GM21515 (cell line): ENCODE results near the gene CASK.

Experiments
- ATAC-seq: cut with Tn5 transposase; IDR thresholded peaks from one replicate; pipeline ENCODE4 v1.9.1; 2021; ENCODE audit not compliant: unreplicated experiment

The CASK gene

DNA sequence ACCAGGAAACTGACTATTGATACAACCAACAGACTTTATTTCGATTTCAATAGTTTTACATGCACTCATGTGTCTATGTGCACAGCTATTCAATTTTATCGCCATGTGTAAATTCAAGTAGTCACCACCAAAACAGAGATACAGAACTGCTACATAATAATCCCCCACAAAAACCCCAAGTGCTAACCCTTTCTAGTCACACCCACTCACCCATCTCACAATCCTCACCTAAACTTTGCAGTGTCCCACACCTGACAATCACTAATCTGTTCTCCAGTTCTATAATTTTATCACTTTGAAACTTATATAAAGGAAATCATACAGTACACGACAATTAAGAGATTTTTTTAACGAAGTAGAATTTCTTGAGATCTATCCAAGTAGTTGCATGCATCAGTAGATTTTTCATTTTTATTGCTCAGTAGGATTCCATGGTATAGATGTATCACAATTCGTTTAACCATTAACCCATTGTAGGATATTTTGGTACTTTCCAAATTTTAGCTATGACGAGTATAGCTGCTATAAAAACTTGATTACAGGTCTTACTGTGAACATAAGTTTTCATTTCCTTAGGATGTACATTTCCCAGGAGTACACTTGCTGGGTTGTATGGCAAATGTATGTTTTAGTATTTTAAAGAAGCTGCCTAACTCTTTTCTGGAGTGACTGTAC, 85.9 kb downstream of the CASK start:
- ATAC-seq = no peak

DNA sequence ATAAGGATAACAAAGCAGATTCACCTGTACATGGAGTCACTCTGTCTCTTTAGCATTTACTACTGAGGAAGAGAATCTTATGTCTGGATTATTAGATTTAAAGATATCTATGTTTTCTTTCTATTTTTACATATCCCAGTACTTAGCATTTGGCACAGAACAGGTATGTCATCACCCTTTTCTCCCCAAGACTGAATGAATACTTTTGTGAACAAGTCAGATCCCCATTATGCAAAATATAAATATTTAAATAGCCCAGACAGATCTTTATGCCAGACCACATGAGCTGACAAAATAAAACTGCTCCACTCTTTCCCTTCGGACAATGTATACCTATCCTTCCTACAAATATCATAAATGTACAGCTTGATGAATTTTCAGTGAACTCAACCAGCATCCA, 94.5 kb downstream of the CASK start:
- ATAC-seq = no peak

DNA sequence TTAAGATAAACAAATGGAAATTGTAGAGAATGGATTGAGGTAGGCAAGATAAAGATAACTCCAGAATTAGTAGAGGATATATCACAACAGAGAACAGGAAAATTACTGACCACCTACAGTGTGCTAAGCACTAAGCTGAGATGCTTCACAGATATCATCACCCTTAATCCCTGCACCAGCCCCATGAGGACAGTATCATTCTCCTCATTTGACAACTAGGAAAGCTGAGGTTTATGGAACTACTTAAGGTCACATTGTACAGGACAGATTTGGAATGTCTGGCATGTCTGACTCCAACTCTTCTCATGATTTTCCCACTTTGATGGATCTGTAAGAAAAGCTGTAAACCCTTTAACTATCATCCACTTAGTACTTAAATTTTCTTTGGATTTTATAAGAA, 95.5 kb downstream of the CASK start:
- no peak for ATAC-seq

DNA sequence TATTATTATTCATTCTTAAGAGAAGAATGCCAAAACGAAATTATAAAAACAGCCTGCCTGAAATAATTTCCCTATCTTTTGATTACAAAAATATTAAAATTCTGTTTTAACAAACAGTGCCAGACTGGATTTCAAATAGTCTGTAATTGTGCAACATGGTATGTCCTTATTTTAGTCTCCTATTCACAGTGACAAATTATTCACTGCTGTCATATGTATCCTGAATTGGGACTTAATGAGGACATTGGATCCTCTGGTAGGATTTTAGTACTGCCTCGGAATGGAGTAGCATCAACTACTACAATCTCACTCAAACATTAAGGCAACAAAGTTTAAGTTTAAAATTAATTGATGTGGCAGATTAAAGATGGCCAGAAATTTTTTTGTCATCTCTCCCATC, 97.6 kb downstream of the CASK start:
- ATAC-seq = no peak

DNA sequence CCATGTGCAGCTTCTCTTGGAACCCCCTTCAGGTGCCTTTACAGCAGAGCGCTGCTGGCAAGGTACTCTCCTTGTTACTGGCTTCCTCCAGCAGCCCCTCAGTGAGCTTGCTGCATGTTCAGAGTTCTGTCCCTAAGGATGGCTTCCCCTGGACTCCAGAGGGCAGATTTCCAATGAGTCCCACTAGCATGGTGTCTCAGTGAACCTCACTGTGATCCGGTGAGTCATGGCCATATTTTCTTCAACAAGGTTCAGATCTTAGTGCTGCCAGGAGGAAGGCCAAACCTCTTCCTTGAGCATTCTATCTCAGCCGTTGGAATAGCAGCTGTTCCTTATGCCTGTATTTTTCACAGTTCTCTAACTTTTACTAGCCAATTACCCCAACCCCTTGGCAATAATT, 98.8 kb downstream of the CASK start:
- no peak for ATAC-seq

DNA sequence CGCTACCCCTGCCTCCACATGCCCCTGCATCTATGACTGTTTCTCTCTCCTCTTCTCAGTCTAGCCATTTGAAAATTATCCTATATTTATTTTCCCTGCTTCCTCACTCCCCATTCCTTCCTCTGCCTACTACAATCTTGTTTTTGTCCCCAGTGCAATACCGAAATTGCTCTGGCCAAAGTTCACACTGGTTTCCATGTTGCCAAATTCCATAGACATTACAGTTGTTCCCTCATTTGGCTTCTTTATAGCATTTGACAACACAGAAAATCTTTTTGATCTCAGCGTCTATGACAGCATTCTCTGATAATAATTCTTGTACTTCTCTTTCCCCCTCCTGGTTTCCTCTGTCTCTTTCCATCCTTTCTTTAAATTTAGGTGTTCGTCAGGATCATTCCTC, 100.0 kb downstream of the CASK start:
- ATAC-seq = no peak

DNA sequence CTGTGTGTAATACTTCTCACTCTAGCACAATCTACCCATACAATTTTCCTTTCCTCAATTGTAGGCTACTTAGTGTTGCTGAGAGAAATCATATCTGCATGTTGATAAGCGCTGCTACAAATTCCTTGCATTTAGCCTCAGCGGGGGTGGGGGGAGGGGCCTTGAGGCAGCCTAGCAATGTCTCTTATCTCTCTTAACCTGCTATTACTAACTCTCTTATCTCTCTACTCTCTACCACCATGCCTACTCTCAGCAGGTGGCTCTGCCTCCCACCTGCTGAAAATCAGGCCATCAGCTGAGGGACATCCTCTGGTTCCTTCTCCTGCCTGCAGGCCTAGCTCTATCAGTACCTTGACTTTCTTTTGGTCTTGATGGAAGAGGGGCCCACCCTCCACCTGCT, 100.5 kb downstream of the CASK start:
- ATAC-seq = no peak

DNA sequence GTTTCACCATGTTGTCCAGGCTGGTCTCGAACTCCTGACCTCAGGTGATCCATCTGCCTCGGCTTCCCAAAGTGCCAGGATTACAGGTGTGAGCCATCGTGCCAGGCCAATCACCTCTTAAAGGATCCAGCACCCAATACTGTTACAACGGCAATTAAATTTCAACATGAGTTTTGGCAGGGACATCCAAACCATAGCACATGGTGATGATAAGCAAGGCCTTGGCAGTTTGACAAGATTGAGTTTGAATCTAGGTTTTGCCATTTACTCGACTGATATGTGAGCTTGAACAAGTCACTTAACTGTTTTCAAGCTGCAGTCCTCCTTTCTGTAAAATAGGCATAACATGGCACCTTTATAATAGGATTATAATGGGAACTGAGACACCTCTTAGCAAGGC, 115.3 kb downstream of the CASK start:
- ATAC-seq = no peak

DNA sequence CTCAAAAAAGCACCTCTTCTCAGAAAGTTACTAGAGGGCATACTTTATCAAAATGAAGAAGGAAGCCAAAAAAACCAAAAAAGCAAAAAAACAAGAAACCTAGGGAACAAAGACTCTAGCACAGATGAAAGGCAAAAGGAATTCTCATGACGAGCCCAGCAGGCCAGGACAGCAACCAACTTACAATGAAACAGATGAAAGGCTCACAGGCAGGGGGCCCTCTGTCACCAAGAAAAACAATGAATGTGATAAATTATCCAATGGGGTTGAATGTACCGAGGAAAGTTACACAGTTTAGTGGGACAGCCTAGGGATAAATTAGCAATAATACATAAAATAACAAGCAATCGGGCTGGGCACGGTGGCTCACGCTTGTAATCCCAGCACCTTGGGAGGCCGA, 120.4 kb downstream of the CASK start:
- ATAC-seq = no peak

DNA sequence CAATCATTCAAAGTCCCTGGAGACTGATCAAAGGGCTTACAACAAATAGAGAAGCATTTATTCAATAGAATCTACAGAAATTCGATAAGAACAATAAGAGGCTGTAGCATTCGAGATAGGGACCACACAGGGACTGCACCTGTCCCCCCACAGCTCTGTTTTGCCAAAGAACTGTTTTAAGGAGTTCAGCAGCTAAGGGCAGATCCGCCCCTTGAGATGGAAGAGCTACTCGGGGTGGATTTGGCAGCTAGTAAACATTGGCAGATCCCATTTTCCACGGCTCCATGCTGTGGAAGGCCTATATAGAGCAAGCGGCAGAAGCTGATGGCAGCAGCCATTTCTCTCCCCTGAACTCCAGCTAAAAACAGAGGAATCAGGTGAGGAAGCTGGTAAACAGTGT, 123.7 kb downstream of the CASK start:
- no peak for ATAC-seq

DNA sequence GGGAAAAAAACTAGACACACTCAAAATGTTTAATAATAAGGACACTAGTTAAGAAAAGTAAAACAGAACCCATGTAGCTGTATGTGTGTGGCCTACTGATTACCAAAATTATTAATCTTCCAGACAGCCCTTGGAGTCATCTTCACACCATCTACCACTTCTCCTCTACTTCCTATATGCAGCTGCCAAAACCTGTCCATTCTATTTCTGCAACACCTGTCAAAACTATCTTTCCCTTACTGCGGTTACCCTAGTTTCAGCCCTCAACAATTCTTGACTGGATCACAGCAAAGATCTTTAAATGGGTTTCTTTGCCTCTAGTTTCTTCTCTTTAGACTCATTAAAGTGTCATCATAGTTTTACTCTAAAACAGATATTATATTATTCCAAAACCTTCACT, 126.8 kb downstream of the CASK start:
- no peak for ATAC-seq

DNA sequence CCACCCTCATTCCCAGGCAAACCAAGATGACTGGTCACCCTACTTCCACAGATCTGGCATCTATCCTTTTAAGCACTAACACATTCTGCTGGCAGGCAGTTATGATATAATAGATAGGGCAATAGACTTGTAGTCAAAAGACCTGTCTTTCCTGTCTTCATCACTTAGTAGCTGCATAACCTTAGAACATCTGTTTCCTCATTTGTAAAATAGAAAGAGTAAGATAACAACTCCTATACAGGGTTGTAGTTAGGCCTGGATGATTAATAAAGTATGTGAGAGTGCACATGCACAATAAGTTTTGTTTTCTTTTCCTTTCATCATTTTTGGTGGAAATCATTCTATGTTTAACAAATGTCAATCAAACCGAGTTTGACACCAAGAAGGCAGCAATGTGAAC, 127.3 kb downstream of the CASK start:
- ATAC-seq = no peak

DNA sequence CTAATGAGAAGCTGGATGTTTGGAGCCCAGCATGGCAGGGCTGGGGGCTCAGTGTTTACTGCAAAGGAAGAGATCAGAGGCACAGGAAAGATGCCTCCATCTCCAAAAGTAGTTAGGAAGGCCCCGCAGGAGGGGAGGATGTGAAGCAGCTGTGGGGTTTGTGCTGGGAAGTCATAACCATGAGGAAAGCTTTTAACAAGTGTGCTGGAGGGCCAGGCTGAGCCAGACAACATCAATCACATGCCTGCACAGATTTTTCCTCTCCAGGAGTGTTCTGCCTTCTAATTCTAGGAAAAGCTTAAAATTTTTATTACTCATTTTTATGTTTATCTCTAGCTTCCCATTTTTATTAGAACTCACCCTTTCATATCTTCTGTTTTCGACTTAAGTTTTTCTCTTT, 134.0 kb downstream of the CASK start:
- ATAC-seq = no peak

DNA sequence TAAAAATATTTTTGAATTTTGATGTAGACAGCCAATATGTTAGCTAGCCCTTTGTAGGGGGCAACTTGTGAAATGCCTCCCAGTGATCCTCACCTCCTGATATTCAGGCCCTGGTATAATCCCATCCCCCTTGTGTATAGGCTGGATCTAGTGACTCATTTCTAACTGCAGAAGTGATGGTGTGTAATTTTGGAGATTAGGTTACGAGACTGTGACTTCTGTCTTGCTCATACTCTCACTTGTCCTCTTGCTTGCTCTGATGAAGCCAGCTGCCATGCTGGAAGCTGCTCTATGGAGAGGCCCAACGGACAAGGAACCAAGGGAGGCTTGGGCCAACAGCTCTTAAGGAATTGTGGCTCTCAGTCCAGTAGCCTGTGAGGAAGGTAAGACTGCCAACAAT, 137.7 kb downstream of the CASK start:
- no peak for ATAC-seq

DNA sequence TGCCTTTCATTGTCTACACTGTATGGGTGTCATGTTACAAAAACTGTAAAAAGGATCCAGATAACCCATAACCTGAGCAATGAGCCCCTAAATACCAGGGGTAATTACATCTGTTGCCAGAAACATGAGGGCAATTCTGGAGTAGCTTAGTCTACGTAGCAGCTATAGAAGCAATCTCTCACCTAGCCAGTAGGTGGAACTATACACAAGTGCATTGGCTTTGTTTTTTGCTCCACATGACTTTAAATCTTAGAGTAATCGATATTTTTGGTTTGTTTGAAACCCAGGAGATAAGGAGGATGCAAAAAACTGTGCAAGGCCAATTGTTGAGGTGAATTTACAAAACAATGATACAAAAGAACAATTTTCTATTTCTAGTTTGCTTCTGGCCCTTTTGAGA, 141.9 kb downstream of the CASK start:
- no peak for ATAC-seq

DNA sequence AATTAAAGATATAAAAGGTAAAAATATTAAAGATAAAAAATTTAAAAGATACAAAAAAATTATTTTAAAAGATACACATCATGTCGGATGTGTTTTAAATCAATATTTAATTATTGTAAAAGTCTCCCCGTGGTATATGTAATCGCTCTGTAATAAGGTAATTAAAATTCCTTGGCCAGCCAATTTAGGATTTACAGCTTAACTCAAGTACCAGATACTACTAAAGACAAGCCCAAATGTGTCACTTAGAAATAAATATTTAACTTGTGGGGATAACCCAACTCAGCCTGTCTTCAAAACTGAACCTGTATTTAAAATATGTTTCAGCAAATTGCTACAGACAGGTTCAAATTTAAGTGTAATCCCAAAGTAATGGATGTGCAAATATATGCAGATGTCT, 143.4 kb downstream of the CASK start:
- ATAC-seq = no peak

DNA sequence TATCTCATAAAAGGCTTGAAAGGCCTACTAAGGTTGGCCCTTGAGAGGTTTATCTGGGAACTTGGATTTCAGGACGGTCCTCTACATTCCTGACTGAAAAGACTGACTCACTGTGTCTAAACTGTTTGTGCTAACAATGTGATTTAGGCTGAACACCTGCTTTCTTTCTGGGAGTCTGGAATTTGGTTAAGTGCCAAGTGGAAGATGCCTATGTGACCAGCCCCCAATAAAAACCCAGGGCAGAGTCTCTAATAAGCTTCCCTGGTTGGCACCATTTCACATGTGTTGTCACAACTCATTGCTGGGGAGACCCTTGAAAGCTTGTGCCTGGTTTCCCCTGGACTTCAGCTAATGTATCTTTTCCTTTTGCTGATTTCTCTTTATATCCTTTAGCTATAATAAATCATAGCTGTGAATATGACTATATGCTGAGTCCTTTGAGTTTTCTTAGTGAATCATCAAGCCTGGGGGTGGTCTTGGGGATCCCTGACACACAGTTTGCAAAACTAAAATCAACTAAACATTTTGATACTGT, 144.3 kb downstream of the CASK start:
- no peak for ATAC-seq

DNA sequence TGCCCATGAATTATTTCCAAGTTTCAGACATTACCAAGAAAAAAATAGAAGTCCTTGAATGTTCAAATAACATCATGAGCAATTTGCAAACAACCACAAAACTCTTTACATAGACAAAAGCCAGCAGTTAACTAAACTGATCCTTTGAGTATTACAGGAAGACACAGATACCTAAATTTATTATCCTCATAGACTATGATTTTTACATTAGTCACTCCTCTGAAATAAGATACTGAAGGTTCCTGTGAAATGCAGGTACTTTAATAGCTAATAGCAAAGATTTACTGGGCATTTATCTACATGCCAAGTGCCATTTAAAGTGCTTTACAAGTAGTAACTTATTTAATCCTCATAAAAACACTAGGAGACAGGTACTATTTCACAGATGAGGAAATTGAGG, 161.7 kb downstream of the CASK start:
- no peak for ATAC-seq

DNA sequence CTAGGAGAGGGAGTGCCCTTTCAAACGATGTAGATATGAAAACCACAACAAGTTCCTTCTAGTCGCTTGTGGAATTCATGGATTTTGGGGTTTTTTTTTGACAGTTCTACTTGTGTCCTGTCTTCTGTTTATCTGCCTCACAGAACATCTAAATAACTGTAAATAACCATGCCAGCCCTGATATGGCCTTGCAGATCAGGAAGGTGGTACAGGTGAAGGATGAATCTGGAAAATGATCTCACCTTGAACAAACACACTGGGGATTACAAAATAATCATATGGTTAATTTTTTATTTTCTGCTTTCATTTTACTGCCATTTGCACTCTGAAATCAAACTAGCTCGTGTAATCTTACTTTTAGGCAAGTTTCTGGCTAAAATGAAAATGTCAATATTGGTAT, 162.2 kb downstream of the CASK start:
- ATAC-seq = no peak

DNA sequence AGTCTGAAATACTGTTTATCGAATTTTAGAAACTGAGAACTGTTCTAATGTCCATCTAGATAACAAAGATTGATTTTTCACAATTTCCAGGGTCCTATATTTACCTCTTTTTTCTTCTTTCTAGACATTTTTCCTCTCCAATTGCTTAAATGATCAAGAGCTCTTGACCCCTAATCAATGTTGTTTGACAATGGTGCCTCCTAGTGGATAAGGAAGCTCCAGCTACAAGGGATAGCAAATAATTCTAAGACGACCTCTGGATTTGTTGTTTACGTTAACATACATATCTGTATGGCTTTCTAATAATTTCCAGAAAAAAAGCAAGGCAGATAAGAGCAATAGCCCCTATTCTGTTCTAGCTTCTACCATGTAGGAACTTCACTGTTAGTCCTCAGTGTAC, 163.5 kb downstream of the CASK start:
- ATAC-seq = no peak

DNA sequence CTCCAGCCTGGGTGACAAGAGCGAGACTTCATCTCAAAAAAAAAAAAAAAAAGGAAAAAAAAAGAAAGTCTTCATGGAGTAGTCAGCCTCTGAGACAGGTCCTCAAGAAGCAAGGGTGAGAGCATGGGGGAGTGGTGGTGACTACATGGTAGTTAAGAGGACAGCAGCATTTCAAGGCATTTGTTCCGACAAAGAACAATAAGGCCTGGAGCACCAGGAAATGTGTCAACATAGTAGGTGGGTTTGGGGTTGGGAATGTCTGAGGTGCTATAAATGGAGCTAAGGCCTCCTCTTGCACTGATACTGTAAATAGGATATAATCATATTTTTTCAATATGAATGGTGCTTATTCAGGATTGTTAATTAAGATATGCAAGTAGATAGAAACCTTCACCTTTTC, 165.0 kb downstream of the CASK start:
- ATAC-seq = no peak

DNA sequence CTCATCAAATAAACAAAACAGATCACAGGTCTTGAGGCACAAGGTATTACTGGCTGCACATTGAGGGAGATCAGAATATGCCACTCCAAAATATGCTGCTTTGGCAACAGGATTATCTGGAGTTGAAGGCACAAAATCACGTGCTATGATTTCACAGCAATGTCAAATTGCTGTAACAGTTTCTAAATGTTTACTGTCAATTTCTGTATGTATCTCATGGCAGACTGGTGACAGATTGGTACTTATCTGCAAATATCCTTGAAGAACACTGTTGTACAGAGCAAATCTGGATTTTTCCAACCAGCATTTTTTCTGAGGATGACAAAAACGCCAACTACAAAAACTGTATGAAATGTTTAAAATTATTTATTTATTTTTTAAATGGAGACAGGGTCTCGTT, 172.6 kb downstream of the CASK start:
- ATAC-seq = no peak

DNA sequence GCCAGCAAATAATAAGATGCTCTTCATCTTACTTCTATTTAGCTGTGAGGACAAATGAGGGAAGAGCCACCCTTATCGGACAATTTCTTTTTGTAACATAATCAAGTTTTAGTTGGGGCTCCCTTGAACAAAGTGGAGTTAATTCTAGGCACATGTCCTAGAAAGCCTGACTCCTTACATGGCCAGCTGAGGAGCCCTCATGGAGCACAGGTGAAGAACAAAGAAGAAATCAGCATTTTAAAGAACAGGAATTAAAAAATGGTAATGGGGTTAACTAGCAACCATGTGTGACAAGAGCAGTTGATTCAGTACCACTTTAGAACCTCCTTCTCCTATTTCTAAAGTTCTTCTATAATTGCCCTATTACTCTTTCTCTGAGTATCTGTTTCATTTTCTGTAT, 183.5 kb downstream of the CASK start:
- ATAC-seq = no peak
